K562 (cell line): ENCODE data around the gene DTHD1. TPM values are rescaled to one million over a fixed set of nuclear protein-coding genes. Genes with fewer than 3 reads are reported as not detected.

Source experiments
- ATAC-seq: fragments of 200-7000 bp; cut with Tn5 transposase; 3 replicates; pipeline ENCODE4 v1.9.1; 2020; ENCODE audit warnings: moderate library complexity
- BruUV-seq: library from RNA; stranded (reverse); fragments of 400-500 nt; replicated peaks from 2 replicates; lab custom pipeline; 2021; lab: Mats Ljungman, UMichigan
- CTCF ChIA-PET: fragments of 300-600 bp; formaldehyde crosslinking; extraction: SDS; loops from one replicate; lab custom pipeline; 2021; ENCODE audit warnings: low intra/inter-chr PET ratio; lab: Yijun Ruan, JAX
- POLR2A ChIA-PET: fragments of 300-600, 350-650 bp; sonication (Branson Sonifier 250); formaldehyde crosslinking; extraction: SDS; loops from one replicate; lab custom pipeline; 2021; ENCODE audit warnings: antibody characterized with exemption, inconsistent platforms; lab: Yijun Ruan, JAX
- DNase-seq, 4 experiments: peaks; one replicate each; pipeline versions ENCODE4 v3.0.0 to v3.0.0-alpha.2; 2011 to 2018; ENCODE audit warnings: low spot score in 3 of 4, mixed read lengths in 3 of 4; ENCODE audit errors: extremely low read depth in 1 of 4
- FAIRE-seq: peaks from 2 replicates; lab custom pipeline; 2011; peaks lifted over from hg19 to GRCh38; lab: Jason Lieb, UNC
- H2AFZ ChIP-seq: 2 replicates; pipeline ENCODE4 v1.6.0; 2011; ENCODE audit warnings: low read depth, low read length, control low read depth, inconsistent platforms
- H3K27ac ChIP-seq: fragments of 200-600 bp; 3 replicates; pipeline ENCODE4 v1.8.0; 2011; ENCODE audit warnings: low read depth, mild to moderate bottlenecking, control low read depth, inconsistent platforms, low read length, moderate library complexity, mixed read lengths; ENCODE audit errors: extremely low read depth
- H3K27me3 ChIP-seq, 2 experiments: fragments of 300-600 bp in 1 of 2; 2 replicates in 1 of 2; 3 replicates in 1 of 2; pipeline versions ENCODE4 v1.6.0 to v1.8.0; 2011; ENCODE audit warnings: inconsistent platforms in 2 of 2, low read length in 2 of 2, mild to moderate bottlenecking in 1 of 2, mixed read lengths in 1 of 2, moderate library complexity in 1 of 2; ENCODE audit not compliant: control insufficient read depth in 2 of 2, insufficient read depth in 2 of 2
- H3K36me3 ChIP-seq: fragments of 300-600 bp; 3 replicates; pipeline ENCODE4 v1.8.0; 2011; ENCODE audit warnings: mild to moderate bottlenecking, low read length, inconsistent platforms; ENCODE audit not compliant: control insufficient read depth, insufficient read depth
- H3K4me1 ChIP-seq, 2 experiments: fragments of 200-600 bp in 1 of 2; replicated peaks in 1 of 2; 2 replicates in 1 of 2; 3 replicates in 1 of 2; pipeline versions ENCODE4 v1.5.1 to v1.8.0; 2011; ENCODE audit warnings: inconsistent platforms in 2 of 2, low read length in 2 of 2, mild to moderate bottlenecking in 1 of 2, mixed read lengths in 1 of 2, moderate library complexity in 1 of 2; ENCODE audit not compliant: control insufficient read depth in 2 of 2, insufficient read depth in 2 of 2
- H3K4me2 ChIP-seq: 2 replicates; pipeline ENCODE4 v1.6.1; 2011; ENCODE audit warnings: low read length, control low read depth, inconsistent platforms, mixed read lengths; ENCODE audit not compliant: insufficient read depth
- H3K4me3 ChIP-seq: fragments of 200-600 bp; sonication (generic), shearing (Covaris generic); 2 replicates; pipeline ENCODE4 v1.5.1; 2016; ENCODE audit warnings: control low read depth, inconsistent platforms
- H3K79me2 ChIP-seq: fragments of 200-600 bp; 3 replicates; pipeline ENCODE4 v1.8.0; 2011; ENCODE audit warnings: low read length, inconsistent platforms; ENCODE audit not compliant: control insufficient read depth, insufficient read depth
- H3K9ac ChIP-seq, 2 experiments: 2 replicates each; pipeline versions ENCODE4 v1.6.0 to v1.6.1; 2011; ENCODE audit warnings: low read depth in 2 of 2, low read length in 2 of 2, control low read depth in 1 of 2, inconsistent platforms in 1 of 2, mild to moderate bottlenecking in 1 of 2, mixed read lengths in 1 of 2; ENCODE audit not compliant: insufficient read depth in 1 of 2
- H3K9me1 ChIP-seq: one replicate; pipeline ENCODE4 v1.6.0; 2011; ENCODE audit warnings: inconsistent platforms, mild to moderate bottlenecking, low read length, moderate library complexity; ENCODE audit not compliant: control insufficient read depth, insufficient read depth
- H3K9me3 ChIP-seq: replicated peaks from 2 replicates; pipeline ENCODE4 v1.5.1; 2011; ENCODE audit warnings: low read depth, low read length, inconsistent platforms; ENCODE audit not compliant: control insufficient read depth, insufficient read depth
- H4K20me1 ChIP-seq: replicated peaks from 2 replicates; pipeline ENCODE4 v1.6.1; 2011; ENCODE audit warnings: low read length, inconsistent platforms, mixed read lengths; ENCODE audit not compliant: control insufficient read depth, insufficient read depth
- ARHGAP35 ChIP-seq: fragments of 450-650 bp; IDR thresholded peaks from 2 replicates; pipeline ENCODE4 v1.6.1; 2018; ENCODE audit not compliant: partially characterized antibody
- ATF7 ChIP-seq: fragments of 450-650 bp; IDR thresholded peaks from 2 replicates; pipeline ENCODE4 v1.7.1; 2014; ENCODE audit warnings: mild to moderate bottlenecking, moderate library complexity
- CBX1 ChIP-seq: sonication (generic); IDR thresholded peaks from 2 replicates; pipeline ENCODE4 v1.6.1; 2016; ENCODE audit warnings: antibody characterized with exemption, low read depth, mild to moderate bottlenecking
- EWSR1 ChIP-seq: fragments of 450-650 bp; IDR thresholded peaks from 2 replicates; pipeline ENCODE4 v1.6.1; 2018; ENCODE audit warnings: borderline replicate concordance, mild to moderate bottlenecking, low read depth, moderate library complexity; ENCODE audit not compliant: partially characterized antibody
- ILF3 ChIP-seq: fragments of 450-650 bp; IDR thresholded peaks from 2 replicates; pipeline ENCODE4 v1.6.1; 2018; ENCODE audit warnings: antibody characterized with exemption, mild to moderate bottlenecking, moderate library complexity, borderline replicate concordance
- KDM4B ChIP-seq, 2 experiments: fragments of 450-650 bp in 1 of 2; sonication (generic) in 1 of 2; IDR thresholded peaks; 2 replicates each; pipeline ENCODE4 v1.6.1; 2016 to 2017; ENCODE audit warnings: borderline replicate concordance in 2 of 2, antibody characterized with exemption in 1 of 2, low read depth in 1 of 2, mild to moderate bottlenecking in 1 of 2
- MBD2 ChIP-seq: sonication (generic); IDR thresholded peaks from 2 replicates; pipeline ENCODE4 v1.6.1; 2016; ENCODE audit warnings: low read depth, borderline replicate concordance
- MCM7 ChIP-seq, 2 experiments: fragments of 450-650 bp; IDR thresholded peaks; 2 replicates each; pipeline ENCODE4 v1.6.1; 2016 to 2018
- MTF1 ChIP-seq: fragments of 250-450 bp; sonication (Bioruptor Pico); IDR thresholded peaks from 2 replicates; pipeline ENCODE4 v1.9.0; 2021; ENCODE audit warnings: moderate library complexity, mild to moderate bottlenecking, inconsistent platforms, borderline replicate concordance
- RBM14 ChIP-seq: fragments of 200-400 bp; formaldehyde crosslinking; IDR thresholded peaks from 2 replicates; pipeline ENCODE4 v1.6.1; 2018; ENCODE audit warnings: low read depth, mild to moderate bottlenecking, low read length, moderate library complexity, borderline replicate concordance; ENCODE audit not compliant: insufficient read depth
- RBM15 ChIP-seq: fragments of 200-400 bp; formaldehyde crosslinking; IDR thresholded peaks from 2 replicates; pipeline ENCODE4 v1.6.1; 2018; ENCODE audit warnings: mild to moderate bottlenecking, low read length, moderate library complexity; ENCODE audit not compliant: insufficient read depth
- RCOR1 ChIP-seq, 2 experiments: IDR thresholded peaks; 2 replicates each; pipeline ENCODE4 v1.6.1; 2012; ENCODE audit warnings: low read depth in 2 of 2, low read length in 2 of 2, borderline replicate concordance in 1 of 2, improper control_type of control experiment in 1 of 2
- RHOXF2B ChIP-seq: fragments of 250-450 bp; sonication (Bioruptor Pico); conservative IDR thresholded peaks from 2 replicates; pipeline ENCODE4 v1.5.1; 2021
- TAF15 ChIP-seq: fragments of 200-400 bp; formaldehyde crosslinking; IDR thresholded peaks from 2 replicates; pipeline ENCODE4 v1.6.1; 2017; ENCODE audit warnings: mild to moderate bottlenecking, low read depth, low read length, moderate library complexity
- THRAP3 ChIP-seq: fragments of 450-650 bp; IDR thresholded peaks from 2 replicates; pipeline ENCODE4 v1.6.1; 2016; ENCODE audit warnings: mild to moderate bottlenecking, inconsistent platforms, borderline replicate concordance
- ZNF140 ChIP-seq: fragments of 250-450 bp; sonication (Bioruptor Pico); IDR thresholded peaks from 2 replicates; pipeline ENCODE4 v1.8.0; 2021; ENCODE audit warnings: moderate library complexity, mild to moderate bottlenecking, inconsistent platforms
- ZNF174 ChIP-seq: fragments of 250-450 bp; sonication (Bioruptor Pico); IDR thresholded peaks from 2 replicates; pipeline ENCODE4 v1.4.0; 2020; ENCODE audit warnings: mild to moderate bottlenecking
- ZNF699 ChIP-seq: fragments of 250-450 bp; sonication (Bioruptor Pico); IDR thresholded peaks from 2 replicates; pipeline ENCODE4 v1.8.0; 2021; ENCODE audit warnings: mild to moderate bottlenecking, moderate library complexity; ENCODE audit not compliant: insufficient replicate concordance
- WGBS: fragments of 100-300 bp; shearing (Covaris generic); methylation state at CpG from one replicate; pipeline ENCODE4 v1.1.6; 2016; ENCODE audit warnings: low coverage, mixed read lengths; ENCODE audit not compliant: insufficient coverage; ENCODE audit errors: missing lambda C conversion rate; 5-methylcytosine and 5-hydroxymethylcytosine counted together
- in situ Hi-C: fragments of 300-500 bp; cut with MboI; formaldehyde crosslinking; loops from 4 replicates; pipeline ENCODE4 v1.15.0; 2018; ENCODE audit warnings: inconsistent platforms, mixed read lengths
- intact Hi-C: fragments of 100-400 bp; cut with micrococcal nuclease; formaldehyde crosslinking; loops from 2 replicates; pipeline ENCODE4 v1.14.2; 2022
- polyA plus RNA-seq, 8 experiments: library from polyadenylated mRNA; depleted of rRNA in 4 of 8; stranded (reverse) in 5 of 8; unstranded in 3 of 8; fragments of >200 nt; fragmentation: Nextera tagmentation in 2 of 8; fragmentation: Illumina TruSeq in 1 of 8; extraction: Ambion mirVana in 2 of 8; extraction: Trizol in 1 of 8; gene quantifications; 2 replicates each; pipeline versions ENCODE4 v1.2.1 to v1.2.3, GENCODE V29; 2011 to 2014; ENCODE audit warnings: inconsistent platforms in 1 of 8, missing spikeins in 1 of 8
- total RNA-seq, 7 experiments: library from RNA; depleted of rRNA in 6 of 7; stranded (reverse); fragments of >200 nt in 6 of 7; fragmentation: Illumina TruSeq in 2 of 7; extraction: Trizol in 2 of 7; gene quantifications; 2 replicates each; pipeline versions ENCODE4 v1.2.1 to v1.2.3, GENCODE V29; 2011 to 2021; ENCODE audit warnings: low replicate concordance in 1 of 7
- TF ChIP-seq, protein P1 (sequence below), 2 experiments: fragments of 200-800 bp in 1 of 2; sonication (Bioruptor generic) in 1 of 2; sonication (generic) in 1 of 2; formaldehyde crosslinking in 1 of 2; IDR thresholded peaks in 1 of 2; conservative IDR thresholded peaks in 1 of 2; 2 replicates each; pipeline versions ENCODE4 v1.5.0 to v1.6.1; 2016 to 2020; ENCODE audit warnings: missing compliant biosample characterization in 1 of 2, missing genetic modification characterization in 1 of 2, missing genetic modification reagents in 1 of 2
- TF ChIP-seq, protein P2 (sequence below): sonication (generic); formaldehyde crosslinking; IDR thresholded peaks from 2 replicates; pipeline ENCODE4 v1.8.0; 2022; ENCODE audit warnings: mild to moderate bottlenecking, low read depth, missing genetic modification reagents

Gene DTHD1
- total and polyA plus RNA-seq, 9 of the 15 experiments (the other 6 are each of a cell fraction or from before 2014, with no cell fraction given) = not detected

DNA sequence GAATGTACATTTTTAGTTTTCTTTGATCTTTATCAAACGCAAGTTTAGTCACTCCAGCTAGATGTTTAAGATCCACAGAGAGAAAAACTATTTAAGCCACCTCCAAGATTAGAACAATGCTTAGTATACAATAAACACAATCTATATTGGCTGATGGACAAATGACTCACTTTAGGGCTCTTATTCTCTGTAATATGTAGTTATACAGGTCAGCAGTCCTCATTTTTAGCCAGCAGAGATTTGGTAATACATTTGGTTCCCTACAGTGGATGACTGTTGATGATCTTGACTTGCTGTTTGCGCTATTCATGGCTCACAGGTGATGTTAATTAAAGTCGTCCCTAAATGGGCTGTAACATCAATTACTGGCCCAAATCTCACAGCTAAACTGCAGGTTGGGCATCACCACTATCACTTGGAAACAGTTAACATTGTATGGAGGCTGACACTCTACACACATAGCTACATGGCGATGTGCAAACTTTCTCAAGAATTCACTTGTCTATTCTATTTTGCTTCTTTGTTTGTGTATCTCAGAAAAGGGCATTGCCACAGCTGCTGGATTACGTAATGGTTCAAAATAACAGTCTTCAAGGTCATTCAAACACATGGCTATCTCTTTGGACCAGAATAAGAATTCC lies 11.8 kb upstream of the DTHD1 start:
- H3K9me3 ChIP-seq = no peaks in the 10 kb centered on the region
- H3K36me3 ChIP-seq = no peaks in the 10 kb centered on the region
- no peaks in the 10 kb centered on the region for H4K20me1 ChIP-seq
- intact Hi-C loops = no loop called here
- ATAC-seq (no peak), FAIRE-seq (no peak), DNase-seq (no peak)
- no peak overlapping the region for H3K9ac ChIP-seq
- 0% methylated on average over 5 of the region's 5 CpGs for WGBS
- H3K9me1 ChIP-seq = no peaks in the 10 kb centered on the region
- ChIA-PET POLR2A (no interaction called here), CTCF (no interaction called here)
- H3K4me1 ChIP-seq = no peaks in the 10 kb centered on the region
- no peak overlapping the region for H3K27ac ChIP-seq
- no peak overlapping the region for H3K4me3 ChIP-seq
- TF ChIP-seq ZNF140 (CRISPR knock-in tag) (no peak), MTF1 (CRISPR knock-in tag) (no peak), THRAP3 (no peak), ARHGAP35 (no peak), MBD2 (no peak), MCM7 (IDR thresholded peaks at IDR 0.05) (no peak), EWSR1 (no peak), ATF7 (no peak), RBM15 (no peak), CBX1 (no peak), ZNF699 (CRISPR knock-in tag) (no peak), RCOR1 (IDR thresholded peaks at IDR 0.05; ENCODE audit: borderline replicate concordance in 1 of 2, low read depth in 2 of 2, low read length in 2 of 2) (no peak), RBM14 (no peak), ILF3 (no peak), TAF15 (no peak), ZNF174 (no peak), KDM4B (IDR thresholded peaks at IDR 0.05; ENCODE audit: borderline replicate concordance in 2 of 2, low read depth in 1 of 2) (no peak), RHOXF2B (CRISPR knock-in tag) (no peak)
- TF ChIP-seq, protein P1, sequence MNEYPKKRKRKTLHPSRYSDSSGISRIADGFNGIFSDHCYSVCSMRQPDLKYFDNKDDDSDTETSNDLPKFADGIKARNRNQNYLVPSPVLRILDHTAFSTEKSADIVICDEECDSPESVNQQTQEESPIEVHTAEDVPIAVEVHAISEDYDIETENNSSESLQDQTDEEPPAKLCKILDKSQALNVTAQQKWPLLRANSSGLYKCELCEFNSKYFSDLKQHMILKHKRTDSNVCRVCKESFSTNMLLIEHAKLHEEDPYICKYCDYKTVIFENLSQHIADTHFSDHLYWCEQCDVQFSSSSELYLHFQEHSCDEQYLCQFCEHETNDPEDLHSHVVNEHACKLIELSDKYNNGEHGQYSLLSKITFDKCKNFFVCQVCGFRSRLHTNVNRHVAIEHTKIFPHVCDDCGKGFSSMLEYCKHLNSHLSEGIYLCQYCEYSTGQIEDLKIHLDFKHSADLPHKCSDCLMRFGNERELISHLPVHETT (CRISPR knock-in tag; conservative IDR thresholded peaks at IDR 0.05 in 1 of 2, IDR thresholded peaks at IDR 0.05 in 1 of 2) = no peak
- TF ChIP-seq, protein P2, sequence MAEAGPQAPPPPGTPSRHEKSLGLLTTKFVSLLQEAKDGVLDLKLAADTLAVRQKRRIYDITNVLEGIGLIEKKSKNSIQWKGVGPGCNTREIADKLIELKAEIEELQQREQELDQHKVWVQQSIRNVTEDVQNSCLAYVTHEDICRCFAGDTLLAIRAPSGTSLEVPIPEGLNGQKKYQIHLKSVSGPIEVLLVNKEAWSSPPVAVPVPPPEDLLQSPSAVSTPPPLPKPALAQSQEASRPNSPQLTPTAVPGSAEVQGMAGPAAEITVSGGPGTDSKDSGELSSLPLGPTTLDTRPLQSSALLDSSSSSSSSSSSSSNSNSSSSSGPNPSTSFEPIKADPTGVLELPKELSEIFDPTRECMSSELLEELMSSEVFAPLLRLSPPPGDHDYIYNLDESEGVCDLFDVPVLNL = no peak
- in situ Hi-C loops = no loop called here
- H2AFZ ChIP-seq = no peak overlapping the region
- no peak overlapping the region for H3K4me2 ChIP-seq
- no TSS peak for BruUV-seq
- no peaks in the 10 kb centered on the region for H3K27me3 ChIP-seq
- H3K79me2 ChIP-seq = no peaks in the 10 kb centered on the region
